A549 (cell line): ENCODE results near the gene NAPSA.

Experiments used
- CEBPB ChIP-seq, 2 experiments: fragments of >200 bp in 1 of 2; sonication (Bioruptor Twin) in 1 of 2; formaldehyde crosslinking in 1 of 2; IDR thresholded peaks; 2 replicates each; pipeline ENCODE4 v1.6.1; 2012 to 2016
- CTCF ChIP-seq: fragments of >200 bp; sonication (Bioruptor Twin); formaldehyde crosslinking; IDR thresholded peaks from 3 replicates; pipeline ENCODE4 v1.5.1; 2016
- EP300 ChIP-seq, 2 experiments: fragments of >200 bp; sonication (Bioruptor Twin); formaldehyde crosslinking; IDR thresholded peaks; 2 replicates in 1 of 2; 3 replicates in 1 of 2; pipeline ENCODE4 v1.6.1; 2016 to 2017
- HDAC2 ChIP-seq: fragments of 200-600 bp; sonication (generic); IDR thresholded peaks from 2 replicates; pipeline ENCODE4 v1.6.1; 2016
- POLR2A ChIP-seq: IDR thresholded peaks from 2 replicates; pipeline ENCODE4 v1.6.1; 2012; ENCODE audit warnings: mild to moderate bottlenecking, low read length
- POLR2AphosphoS2 ChIP-seq: conservative IDR thresholded peaks from 2 replicates; pipeline ENCODE4 v1.6.1; 2012; ENCODE audit warnings: low read length, improper control_type of control experiment, inconsistent platforms
- RFX5 ChIP-seq: fragments of 450-650 bp; IDR thresholded peaks from 2 replicates; pipeline ENCODE4 v1.7.1; 2014; ENCODE audit warnings: antibody characterized with exemption, mild to moderate bottlenecking, moderate library complexity
- SMC3 ChIP-seq: fragments of >200 bp; sonication (Bioruptor Twin); formaldehyde crosslinking; IDR thresholded peaks from 3 replicates; pipeline ENCODE4 v1.6.1; 2018; ENCODE audit warnings: inconsistent platforms
- ZFP36 ChIP-seq: fragments of 450-650 bp; IDR thresholded peaks from 2 replicates; pipeline ENCODE4 v1.6.1; 2014; ENCODE audit warnings: borderline replicate concordance; ENCODE audit not compliant: partially characterized antibody
- ZNF302 ChIP-seq: fragments of 250-450 bp; sonication (Bioruptor Pico); IDR thresholded peaks from 2 replicates; pipeline ENCODE4 v1.9.0; 2021; ENCODE audit warnings: inconsistent platforms, mild to moderate bottlenecking, moderate library complexity
- TF ChIP-seq, protein P1 (sequence below): IDR thresholded peaks from 2 replicates; pipeline ENCODE4 v1.6.1; 2012
- TF ChIP-seq, protein P2 (sequence below): IDR thresholded peaks from 2 replicates; pipeline ENCODE4 v1.6.1; 2012

DNA sequence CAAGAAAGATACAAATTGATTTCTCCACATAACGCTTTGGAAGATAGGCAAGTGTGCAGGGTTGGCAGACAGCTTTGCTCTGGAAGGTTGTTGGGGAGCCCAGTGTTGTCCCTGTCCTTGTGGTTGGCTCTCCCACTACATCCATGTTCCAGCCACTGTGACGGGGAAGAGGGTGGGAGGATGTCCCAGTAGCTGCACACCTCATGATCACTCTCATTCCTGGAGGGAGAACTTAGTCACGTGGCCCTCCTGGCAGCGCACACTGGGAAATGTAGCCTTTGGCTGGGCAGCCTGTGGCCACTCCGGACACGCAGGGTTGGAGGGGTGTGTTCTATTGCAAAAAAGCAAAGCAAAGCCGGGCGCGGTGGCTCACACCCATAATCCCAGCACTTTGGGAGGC lies 28.6 kb upstream of the NAPSA start:
- TF ChIP-seq CTCF (no peak), SMC3 (no peak), POLR2A (no peak), POLR2AphosphoS2 (no peak), HDAC2 (no peak), CEBPB (IDR thresholded peaks at IDR 0.05) (no peak), ZFP36 (no peak), ZNF302 (CRISPR knock-in tag) (no peak), EP300 (IDR thresholded peaks at IDR 0.05) (no peak), RFX5 (no peak)
- TF ChIP-seq, protein P1, sequence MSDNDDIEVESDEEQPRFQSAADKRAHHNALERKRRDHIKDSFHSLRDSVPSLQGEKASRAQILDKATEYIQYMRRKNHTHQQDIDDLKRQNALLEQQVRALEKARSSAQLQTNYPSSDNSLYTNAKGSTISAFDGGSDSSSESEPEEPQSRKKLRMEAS = no peak
- TF ChIP-seq, protein P2, sequence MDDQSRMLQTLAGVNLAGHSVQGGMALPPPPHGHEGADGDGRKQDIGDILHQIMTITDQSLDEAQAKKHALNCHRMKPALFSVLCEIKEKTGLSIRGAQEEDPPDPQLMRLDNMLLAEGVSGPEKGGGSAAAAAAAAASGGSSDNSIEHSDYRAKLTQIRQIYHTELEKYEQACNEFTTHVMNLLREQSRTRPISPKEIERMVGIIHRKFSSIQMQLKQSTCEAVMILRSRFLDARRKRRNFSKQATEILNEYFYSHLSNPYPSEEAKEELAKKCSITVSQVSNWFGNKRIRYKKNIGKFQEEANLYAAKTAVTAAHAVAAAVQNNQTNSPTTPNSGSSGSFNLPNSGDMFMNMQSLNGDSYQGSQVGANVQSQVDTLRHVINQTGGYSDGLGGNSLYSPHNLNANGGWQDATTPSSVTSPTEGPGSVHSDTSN = no peak
